ENCODE measurements around the gene MDK.

DNA sequence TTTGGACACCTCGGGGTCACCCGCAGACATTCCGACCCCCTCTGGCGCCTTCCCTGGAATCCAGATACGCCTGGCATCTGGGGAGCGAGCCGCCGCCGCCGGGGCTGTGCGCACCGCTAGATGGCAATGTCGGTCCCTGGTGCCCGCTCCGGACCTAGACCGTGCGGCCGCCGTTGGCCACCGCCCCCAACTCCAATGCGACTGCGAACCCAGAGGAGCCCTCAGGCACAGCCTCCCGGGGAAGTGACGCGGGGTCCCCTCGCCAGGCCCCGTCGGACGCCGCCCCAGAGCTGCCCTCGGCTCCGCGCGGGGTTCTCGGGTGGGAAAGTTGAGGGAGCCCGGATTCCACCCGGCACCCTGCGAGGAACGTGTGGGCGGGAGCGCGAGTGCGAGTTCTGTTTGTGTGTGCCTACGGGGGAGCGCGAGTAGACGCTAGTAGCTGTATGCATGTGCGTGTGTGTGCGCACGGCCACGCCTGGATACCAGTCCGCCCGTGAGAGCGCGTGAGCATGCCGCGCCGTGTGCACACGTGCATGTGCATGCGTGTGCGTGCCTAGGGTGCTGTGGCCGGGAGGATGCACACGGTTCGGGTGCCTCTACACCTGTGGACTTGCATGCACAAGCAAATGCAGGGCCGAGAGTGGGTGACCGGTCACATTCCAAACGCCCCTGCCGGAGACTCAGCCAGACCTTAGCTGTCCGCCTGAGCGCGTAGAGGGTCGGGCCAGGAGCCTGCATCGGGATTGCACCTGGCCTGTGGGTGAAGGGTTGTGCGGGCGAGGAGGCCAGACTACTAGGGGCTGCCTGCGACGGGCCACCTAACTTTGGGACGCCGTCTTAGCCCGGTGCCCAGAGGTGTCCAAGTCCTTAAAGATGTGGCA is 8.2 kb downstream of the MDK start:
- TF ChIP-seq EZH2 (IDR thresholded peaks at IDR 0.05; ENCODE audit: borderline replicate concordance) (no peak), EZH2phosphoT487 (IDR thresholded peaks at IDR 0.05; ENCODE audit: low read depth, severe bottlenecking, unreplicated experiment) (no peak)
- TF ChIP-seq, protein P1, sequence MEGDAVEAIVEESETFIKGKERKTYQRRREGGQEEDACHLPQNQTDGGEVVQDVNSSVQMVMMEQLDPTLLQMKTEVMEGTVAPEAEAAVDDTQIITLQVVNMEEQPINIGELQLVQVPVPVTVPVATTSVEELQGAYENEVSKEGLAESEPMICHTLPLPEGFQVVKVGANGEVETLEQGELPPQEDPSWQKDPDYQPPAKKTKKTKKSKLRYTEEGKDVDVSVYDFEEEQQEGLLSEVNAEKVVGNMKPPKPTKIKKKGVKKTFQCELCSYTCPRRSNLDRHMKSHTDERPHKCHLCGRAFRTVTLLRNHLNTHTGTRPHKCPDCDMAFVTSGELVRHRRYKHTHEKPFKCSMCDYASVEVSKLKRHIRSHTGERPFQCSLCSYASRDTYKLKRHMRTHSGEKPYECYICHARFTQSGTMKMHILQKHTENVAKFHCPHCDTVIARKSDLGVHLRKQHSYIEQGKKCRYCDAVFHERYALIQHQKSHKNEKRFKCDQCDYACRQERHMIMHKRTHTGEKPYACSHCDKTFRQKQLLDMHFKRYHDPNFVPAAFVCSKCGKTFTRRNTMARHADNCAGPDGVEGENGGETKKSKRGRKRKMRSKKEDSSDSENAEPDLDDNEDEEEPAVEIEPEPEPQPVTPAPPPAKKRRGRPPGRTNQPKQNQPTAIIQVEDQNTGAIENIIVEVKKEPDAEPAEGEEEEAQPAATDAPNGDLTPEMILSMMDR (IDR thresholded peaks at IDR 0.05; ENCODE audit: poor library complexity): peak; percentile 90
